Right lobe of liver (tissue), 4 donors: ENCODE measurements around the gene WDR3.

ENCODE experiments used
- POLR2A ChIP-seq: fragments of 450-650 bp; IDR thresholded peaks from one replicate; pipeline ENCODE4 v1.6.1; 2017; ENCODE audit warnings: antibody characterized with exemption, mild to moderate bottlenecking
- TF ChIP-seq, protein P1 (sequence below), 4 donors: fragments of 200-600 bp in 3 of 4; fragments of 450-650 bp in 1 of 4; IDR thresholded peaks; one replicate each; pipeline versions ENCODE4 v1.5.1 to v1.8.0; 2016 to 2022; ENCODE audit warnings: antibody characterized with exemption in 4 of 4, mild to moderate bottlenecking in 2 of 4
- donor health status: DM: no; HTN: no; CAD: no.
- donor health status: DM: no; HTN: no; CAD: no.
- donor health status: DM: no; HTN: yes; CAD: no.

DNA sequence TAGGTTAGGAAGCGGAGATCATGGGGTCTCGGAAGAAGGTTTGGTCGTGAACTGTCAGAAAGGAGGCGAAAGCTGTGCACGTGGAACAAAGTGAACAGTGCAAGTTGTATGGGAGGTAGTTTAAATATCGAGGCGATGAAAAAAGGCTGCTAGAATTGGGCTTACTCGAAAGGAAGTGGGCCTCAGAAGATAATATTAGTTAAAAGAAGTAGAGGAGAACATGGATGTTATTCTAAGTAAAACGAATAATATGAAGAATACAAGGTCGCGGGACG lies 571 bp downstream of the WDR3 start:
- TF ChIP-seq, protein P1, sequence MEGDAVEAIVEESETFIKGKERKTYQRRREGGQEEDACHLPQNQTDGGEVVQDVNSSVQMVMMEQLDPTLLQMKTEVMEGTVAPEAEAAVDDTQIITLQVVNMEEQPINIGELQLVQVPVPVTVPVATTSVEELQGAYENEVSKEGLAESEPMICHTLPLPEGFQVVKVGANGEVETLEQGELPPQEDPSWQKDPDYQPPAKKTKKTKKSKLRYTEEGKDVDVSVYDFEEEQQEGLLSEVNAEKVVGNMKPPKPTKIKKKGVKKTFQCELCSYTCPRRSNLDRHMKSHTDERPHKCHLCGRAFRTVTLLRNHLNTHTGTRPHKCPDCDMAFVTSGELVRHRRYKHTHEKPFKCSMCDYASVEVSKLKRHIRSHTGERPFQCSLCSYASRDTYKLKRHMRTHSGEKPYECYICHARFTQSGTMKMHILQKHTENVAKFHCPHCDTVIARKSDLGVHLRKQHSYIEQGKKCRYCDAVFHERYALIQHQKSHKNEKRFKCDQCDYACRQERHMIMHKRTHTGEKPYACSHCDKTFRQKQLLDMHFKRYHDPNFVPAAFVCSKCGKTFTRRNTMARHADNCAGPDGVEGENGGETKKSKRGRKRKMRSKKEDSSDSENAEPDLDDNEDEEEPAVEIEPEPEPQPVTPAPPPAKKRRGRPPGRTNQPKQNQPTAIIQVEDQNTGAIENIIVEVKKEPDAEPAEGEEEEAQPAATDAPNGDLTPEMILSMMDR (IDR thresholded peaks at IDR 0.05) = no peak
- TF ChIP-seq POLR2A = no peak
